Erythroblast (primary cell): ENCODE results near the gene ADNP.

Source experiments
- GATA1 ChIP-seq: IDR thresholded peaks from 2 replicates; pipeline ENCODE4 v1.6.1; 2011; ENCODE audit warnings: low read depth, mild to moderate bottlenecking, control low read depth, low read length, moderate library complexity
- POLR2A ChIP-seq: IDR thresholded peaks from 2 replicates; pipeline ENCODE4 v1.6.1; 2011; ENCODE audit warnings: mild to moderate bottlenecking, low read length

GRCh38 chr20:50933589-50933988 lies 2.4 kb upstream of the ADNP start:
- TF ChIP-seq POLR2A = no peak
- TF ChIP-seq GATA1 = no peak
